ENCODE results near the gene KDR.

GRCh38 chr4:55158957-55159356 lies 33.6 kb upstream of the KDR start:
- TF ChIP-seq CTCF (IDR thresholded peaks at IDR 0.05) (peak; percentile 15), EZH2 (IDR thresholded peaks at IDR 0.05) (no peak), EZH2phosphoT487 (IDR thresholded peaks at IDR 0.05) (no peak)

All from neural progenitor cell (in vitro differentiated cells).